Breast epithelium (tissue), 3 donors: ENCODE results near the gene KEAP1.
"Not testable (repeated sequence)": the region's sequence is repeated elsewhere in the genome, so short reads cannot be mapped to it uniquely, and the experiment has no call there.

Experiments used
- CTCF ChIP-seq, 3 donors: fragments of 450-650 bp; IDR thresholded peaks; one replicate each; pipeline ENCODE4 v1.5.1; 2016 to 2017; ENCODE audit warnings: antibody characterized with exemption in 3 of 3, mild to moderate bottlenecking in 3 of 3, moderate library complexity in 3 of 3
- POLR2A ChIP-seq: fragments of 450-650 bp; IDR thresholded peaks from one replicate; pipeline ENCODE4 v1.6.1; 2016; ENCODE audit warnings: antibody characterized with exemption, mild to moderate bottlenecking, moderate library complexity

- not testable (repeated sequence) for TF ChIP-seq POLR2A; CTCF (IDR thresholded peaks at IDR 0.05)
Observed at GRCh38 chr19:10462042-10462441, 41.1 kb downstream of the KEAP1 start.
